IPS DF 4.7 (cell line): Measurements from ENCODE around the gene ABTB2.

ENCODE experiments used
- DNase-seq: peaks from one replicate; pipeline ENCODE4 v3.0.0-alpha.2; 2013; ENCODE audit warnings: low spot score; ENCODE audit errors: extremely low read depth

Gene ABTB2

DNA sequence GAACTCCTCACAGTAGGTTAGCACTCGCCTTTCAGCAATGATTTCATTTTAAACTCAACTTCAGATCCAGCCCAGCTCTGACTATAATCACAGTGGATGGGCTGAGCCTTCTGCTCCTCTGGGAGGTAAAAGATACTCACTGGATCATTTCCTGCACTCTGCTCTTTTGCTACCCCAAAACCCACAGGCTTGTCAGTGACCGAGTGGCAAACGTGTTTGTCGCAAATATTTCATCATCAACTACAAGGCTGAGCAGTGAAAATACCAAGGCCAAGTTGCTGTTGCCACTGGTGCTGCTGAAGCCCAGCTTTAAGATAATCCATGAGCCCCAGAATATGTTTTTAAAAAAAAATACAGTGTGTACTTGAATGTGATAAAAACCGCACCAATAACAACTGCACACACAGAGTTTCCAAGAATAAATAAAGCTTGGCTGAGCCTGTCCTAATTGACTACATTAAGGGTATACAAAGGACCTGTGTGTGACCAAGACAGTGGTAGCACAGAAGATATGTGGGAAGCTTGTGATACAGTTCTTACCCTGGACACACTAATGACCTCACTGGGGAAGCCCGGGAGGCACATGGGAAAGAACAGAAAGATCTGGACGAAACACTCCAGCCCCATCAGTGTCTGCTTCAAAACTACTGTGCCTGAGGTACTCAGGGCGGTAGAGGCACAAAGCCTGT, 41.3 kb downstream of the ABTB2 start:
- no peak for DNase-seq

- no peak for DNase-seq
These were observed 42.4 kb downstream of the ABTB2 start for GRCh38 chr11:34315394-34315793.

- no peak for DNase-seq
These were observed 42.9 kb downstream of the ABTB2 start for GRCh38 chr11:34314936-34315335.

GRCh38 chr11:34314176-34314575, 43.6 kb downstream of the ABTB2 start:
- DNase-seq, result no peak

GRCh38 chr11:34313099-34313517, 44.7 kb downstream of the ABTB2 start:
- DNase-seq, result no peak

- no peak for DNase-seq
These were observed 46.7 kb downstream of the ABTB2 start for GRCh38 chr11:34311126-34311525.

- DNase-seq, result no peak
These were observed 47.8 kb downstream of the ABTB2 start for GRCh38 chr11:34309965-34310364.

GRCh38 chr11:34308913-34309585, 48.8 kb downstream of the ABTB2 start:
- DNase-seq, result no peak

GRCh38 chr11:34308049-34308912, 49.5 kb downstream of the ABTB2 start:
- DNase-seq, result no peak

GRCh38 chr11:34305780-34306179, 52.0 kb downstream of the ABTB2 start:
- no peak for DNase-seq

GRCh38 chr11:34305193-34305592, 52.6 kb downstream of the ABTB2 start:
- DNase-seq, result no peak

DNA sequence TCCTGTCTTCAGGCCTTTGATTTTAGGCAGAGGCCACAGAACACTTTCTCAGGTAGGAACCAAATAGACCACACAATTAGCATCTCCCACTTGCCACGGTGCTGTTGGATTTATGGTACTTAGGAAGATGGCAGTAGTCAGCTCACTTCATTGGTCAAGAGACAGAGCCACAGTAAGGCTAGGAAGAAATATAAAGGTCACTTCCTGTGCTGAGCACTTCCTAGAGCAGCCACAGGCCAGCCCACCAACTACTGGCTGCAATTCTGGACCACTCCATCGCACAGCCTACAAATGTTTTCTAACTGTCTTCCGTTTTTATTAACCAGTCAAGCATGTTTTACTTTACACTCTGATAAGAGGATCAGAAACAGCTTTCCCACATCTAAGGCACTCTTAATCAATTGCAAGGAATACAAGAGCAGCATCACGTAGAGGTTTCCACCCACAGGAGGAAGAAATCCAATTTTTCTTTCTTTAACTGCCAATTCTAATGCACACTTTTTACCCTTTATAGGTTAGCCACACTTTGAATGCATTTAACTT, 54.7 kb downstream of the ABTB2 start:
- no peak for DNase-seq

DNA sequence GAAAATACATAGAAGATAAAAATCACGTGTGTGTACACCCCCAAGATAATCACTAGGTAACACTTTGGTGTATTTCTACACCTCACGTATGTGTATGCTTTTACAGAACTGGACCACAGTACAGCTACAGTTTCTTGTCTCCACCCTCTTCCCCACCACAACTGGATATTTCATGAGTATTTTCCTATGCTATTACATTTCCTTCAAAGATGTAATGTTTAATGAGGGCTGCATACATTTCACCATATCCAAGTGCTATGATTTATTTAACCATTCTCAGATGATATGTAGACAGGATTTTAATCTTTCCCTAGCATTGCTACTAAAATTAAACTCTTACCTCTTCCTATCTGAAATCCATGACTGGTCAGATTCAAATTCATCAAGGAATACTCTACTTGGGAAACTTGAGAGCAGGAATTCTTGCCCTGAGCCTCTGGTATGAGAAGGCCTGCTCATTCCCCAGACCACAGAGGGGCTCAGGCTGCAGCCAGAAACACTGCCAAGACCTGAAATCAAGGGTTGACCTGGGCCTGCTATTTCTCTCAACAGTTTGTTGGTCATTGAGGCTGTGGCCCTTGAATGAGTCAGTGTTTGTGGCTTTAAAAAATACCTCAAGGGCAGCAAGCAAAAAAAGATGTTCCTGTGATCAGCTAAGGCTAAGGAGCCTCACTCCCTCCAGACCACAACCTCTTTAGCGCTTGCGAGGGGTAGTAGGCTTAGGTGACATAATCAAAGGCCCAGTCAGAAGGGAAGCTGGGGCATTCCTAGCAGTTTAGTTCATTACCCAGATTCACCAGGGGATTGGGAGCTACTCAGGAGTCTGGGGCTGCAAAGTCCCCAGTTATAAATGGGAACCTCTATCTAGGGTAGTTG, 55.5 kb downstream of the ABTB2 start:
- DNase-seq, result no peak

- DNase-seq, result no peak
These were observed 56.9 kb downstream of the ABTB2 start for GRCh38 chr11:34300926-34301295.

DNA sequence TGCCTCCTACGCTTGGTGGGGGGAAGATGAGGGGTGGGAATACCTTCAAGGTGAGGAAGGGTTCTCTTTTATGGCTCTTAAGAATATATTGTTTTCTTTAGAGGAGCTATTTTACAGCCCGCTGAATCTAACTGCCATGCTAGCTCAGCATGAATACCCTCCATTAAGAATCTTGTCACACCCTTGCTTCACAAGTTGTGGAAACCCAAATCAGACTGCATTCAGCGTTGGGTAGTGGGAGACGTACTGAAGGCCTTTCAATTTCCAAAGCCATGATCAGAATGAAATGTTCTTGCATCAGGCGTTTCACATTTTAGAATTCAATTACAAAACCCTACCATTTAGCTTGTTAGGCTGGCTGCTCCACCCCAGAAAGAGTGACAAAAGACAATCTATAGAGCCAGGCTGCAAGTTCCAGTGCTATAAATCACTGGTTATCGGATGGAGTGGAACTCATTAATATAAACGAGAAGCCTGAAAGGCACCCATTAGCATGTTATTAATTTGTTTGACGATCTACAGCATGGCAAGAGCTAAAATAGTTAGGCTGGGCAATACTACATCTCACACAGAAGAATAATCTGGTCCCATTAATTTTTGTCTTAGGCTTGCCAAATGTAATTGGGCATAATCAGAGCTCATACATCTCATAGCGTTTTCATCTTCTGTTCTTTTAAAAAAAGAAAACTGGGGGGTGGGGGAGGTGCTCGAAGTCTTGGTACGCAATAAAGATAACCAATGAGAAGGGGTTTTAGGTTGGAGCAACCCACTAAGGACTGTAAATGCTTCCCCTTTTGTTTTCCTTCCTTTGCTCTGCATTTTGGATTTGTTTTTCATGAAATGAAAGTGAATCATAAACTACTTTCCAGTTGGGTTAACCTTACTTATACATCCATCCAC, 57.5 kb downstream of the ABTB2 start:
- DNase-seq, result no peak

DNA sequence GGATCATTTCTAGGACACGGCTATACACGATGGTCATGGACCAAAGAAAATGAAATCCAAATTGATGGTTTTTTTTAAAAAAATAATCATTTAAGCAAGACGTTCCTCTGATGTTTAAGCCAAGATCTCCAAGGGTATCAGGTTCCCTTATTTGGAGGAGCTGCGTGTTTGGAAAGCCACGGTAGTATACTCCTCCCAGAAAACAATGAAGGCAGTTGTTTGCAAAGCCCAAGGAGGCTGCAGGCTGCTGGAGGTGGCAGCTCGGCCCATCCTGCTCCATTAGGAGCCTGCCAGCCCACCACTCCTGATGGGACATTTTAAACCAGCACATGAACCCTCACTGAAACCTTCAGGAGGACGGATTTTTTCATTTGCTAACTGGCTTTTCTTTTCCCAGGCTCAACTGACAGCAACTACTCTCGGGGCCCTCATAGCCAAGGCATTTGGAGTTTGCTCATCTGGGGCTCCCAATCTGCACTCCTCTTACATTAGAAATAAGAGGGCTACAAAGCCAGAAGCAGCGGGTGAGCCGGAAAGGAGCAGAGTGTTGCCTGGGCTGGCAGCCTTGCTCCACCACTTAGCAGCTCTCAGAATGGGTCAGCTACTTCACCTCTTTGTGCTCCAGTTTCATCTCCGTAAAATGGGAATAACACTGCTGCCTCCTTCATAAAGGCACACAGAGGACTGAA, 58.4 kb downstream of the ABTB2 start:
- no peak for DNase-seq

DNA sequence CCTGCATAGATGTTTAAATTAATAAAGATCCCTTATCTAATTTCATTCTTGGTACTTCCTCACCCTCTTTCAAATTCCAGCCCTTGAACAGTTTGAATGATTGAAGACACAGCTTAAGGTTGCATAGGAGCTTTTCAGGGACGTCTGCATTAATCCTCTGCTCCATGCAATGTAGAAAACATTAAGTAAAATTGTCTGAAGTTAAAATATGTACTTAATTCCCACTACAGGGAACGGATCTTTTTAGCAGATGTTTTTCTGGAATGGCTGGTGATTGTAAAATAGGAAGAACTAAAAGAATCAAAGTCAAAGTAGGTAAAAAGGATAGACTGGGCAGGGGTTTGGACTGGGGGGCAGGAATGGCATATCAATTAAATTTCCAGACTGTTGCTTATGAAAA, 58.9 kb downstream of the ABTB2 start:
- no peak for DNase-seq

DNA sequence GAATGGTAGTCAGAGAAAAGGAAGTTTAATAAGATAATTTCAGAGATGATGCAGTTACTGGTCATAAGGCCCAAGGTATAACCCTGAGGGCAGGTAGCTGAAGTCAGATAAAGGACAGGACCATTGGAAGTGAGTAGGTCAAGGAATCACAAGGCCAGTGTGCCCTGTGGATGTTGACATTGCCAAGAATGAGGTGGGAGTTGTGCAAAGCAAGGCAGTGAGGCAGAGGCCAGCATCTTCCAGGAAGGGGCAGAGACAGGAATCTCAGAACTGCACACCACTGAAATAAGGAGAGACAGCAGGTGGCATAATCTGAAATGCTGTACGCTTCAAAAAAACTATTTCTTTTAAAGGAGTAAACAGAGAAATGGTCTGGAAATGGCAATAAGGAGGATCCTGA, 61.4 kb downstream of the ABTB2 start:
- no peak for DNase-seq

- DNase-seq, result no peak
These were observed 65.3 kb downstream of the ABTB2 start for GRCh38 chr11:34292546-34292945.
